Prostate gland (tissue), 1 donor: ENCODE measurements around the gene MYLK.

Experiments used
- POLR2A ChIP-seq: fragments of 450-650 bp; IDR thresholded peaks from one replicate; pipeline ENCODE4 v1.6.1; 2016; ENCODE audit warnings: antibody characterized with exemption, mild to moderate bottlenecking
- POLR2AphosphoS5 ChIP-seq: sonication (generic); formaldehyde crosslinking; IDR thresholded peaks from one replicate; pipeline ENCODE4 v1.6.1; 2017; ENCODE audit warnings: antibody characterized with exemption

DNA sequence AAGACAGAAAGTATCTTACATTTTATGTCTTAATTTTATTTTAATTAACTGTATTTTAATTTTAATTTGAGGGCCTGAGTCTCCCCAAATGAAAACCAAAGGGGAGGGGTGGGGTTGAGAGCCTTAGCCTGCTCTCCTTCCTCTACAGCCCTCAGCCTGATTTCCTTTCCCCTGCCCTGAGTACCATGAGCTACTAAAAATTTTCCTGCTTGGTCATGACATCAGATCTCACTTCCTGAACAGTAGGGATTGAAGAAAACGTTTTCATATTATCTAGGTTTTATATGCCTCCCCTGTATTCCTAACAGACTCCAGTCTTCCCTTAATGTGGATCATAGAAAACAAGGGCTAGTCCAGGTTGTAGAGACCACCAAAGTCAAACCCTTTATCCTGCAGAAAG, 133.9 kb downstream of the MYLK start:
- no peak for TF ChIP-seq POLR2AphosphoS5
- TF ChIP-seq POLR2A: no peak
